ENCODE measurements around the gene ASPRV1. TPM values are rescaled to one million over a fixed set of nuclear protein-coding genes. Genes with fewer than 3 reads are reported as not detected.

The ASPRV1 gene
- total RNA-seq, 4 donors from 2014 or later = 1.6 to 4.1 (median 2.9) TPM

DNA sequence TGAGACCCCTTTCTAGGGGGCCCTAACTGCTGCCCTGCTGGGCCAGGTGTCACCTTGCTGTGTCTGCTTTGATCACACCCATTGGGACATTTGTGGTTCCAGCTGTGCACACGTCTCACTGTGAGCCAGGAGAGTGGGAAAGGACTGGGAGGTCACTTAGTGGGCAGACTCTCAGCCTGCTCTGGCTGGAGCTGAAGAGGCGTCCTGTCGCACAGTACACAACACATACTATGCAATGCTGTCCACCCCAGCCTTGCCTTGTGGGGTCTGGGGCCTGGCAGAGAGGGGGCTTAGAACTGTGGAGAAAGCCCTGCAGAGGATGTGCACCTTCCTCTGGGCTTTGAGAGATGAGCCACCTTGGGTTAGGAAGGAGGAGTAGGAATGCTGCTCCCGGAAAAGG lies 25.3 kb upstream of the ASPRV1 start:
- Histone ChIP-seq H3K4me1 (no peaks in the 10 kb centered on the region), H3K4me3 (no peak overlapping the region), H3K27ac (no peak overlapping the region), H3K36me3 (no peaks in the 10 kb centered on the region), H3K9me3 (no peaks in the 10 kb centered on the region), H3K27me3 (no peaks in the 10 kb centered on the region)
- no peak for DNase-seq
- TF ChIP-seq, protein P1, sequence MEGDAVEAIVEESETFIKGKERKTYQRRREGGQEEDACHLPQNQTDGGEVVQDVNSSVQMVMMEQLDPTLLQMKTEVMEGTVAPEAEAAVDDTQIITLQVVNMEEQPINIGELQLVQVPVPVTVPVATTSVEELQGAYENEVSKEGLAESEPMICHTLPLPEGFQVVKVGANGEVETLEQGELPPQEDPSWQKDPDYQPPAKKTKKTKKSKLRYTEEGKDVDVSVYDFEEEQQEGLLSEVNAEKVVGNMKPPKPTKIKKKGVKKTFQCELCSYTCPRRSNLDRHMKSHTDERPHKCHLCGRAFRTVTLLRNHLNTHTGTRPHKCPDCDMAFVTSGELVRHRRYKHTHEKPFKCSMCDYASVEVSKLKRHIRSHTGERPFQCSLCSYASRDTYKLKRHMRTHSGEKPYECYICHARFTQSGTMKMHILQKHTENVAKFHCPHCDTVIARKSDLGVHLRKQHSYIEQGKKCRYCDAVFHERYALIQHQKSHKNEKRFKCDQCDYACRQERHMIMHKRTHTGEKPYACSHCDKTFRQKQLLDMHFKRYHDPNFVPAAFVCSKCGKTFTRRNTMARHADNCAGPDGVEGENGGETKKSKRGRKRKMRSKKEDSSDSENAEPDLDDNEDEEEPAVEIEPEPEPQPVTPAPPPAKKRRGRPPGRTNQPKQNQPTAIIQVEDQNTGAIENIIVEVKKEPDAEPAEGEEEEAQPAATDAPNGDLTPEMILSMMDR (IDR thresholded peaks at IDR 0.05) = no peak
- TF ChIP-seq POLR2A (IDR thresholded peaks at IDR 0.05) = no peak

DNA sequence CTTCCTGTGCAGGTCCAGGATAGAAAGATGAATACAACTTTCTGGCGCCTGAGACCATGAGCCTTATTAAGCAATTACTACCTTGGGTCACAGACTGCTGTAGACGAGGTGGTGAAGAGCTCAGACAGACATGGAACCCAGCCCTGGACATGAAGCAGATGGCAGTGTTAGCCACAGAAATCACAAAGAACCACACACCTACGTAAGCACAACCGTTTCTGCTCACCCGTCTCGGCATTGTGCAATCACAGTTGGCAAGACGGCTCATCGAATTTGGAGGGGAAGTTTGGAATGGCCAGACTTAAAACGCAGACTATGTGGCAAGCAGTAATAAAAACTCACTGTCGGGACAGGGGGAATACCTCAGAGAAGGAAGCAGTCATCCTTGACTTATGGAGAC lies 24.3 kb upstream of the ASPRV1 start:
- DNase-seq = no peak
- Histone ChIP-seq H3K36me3 (no peaks in the 10 kb centered on the region), H3K9me3 (no peaks in the 10 kb centered on the region), H3K27ac (no peak overlapping the region), H3K4me1 (no peaks in the 10 kb centered on the region), H3K4me3 (no peak overlapping the region), H3K27me3 (no peaks in the 10 kb centered on the region)
- TF ChIP-seq, protein P1 (IDR thresholded peaks at IDR 0.05) = no peak
- no peak for TF ChIP-seq POLR2A (IDR thresholded peaks at IDR 0.05)

DNA sequence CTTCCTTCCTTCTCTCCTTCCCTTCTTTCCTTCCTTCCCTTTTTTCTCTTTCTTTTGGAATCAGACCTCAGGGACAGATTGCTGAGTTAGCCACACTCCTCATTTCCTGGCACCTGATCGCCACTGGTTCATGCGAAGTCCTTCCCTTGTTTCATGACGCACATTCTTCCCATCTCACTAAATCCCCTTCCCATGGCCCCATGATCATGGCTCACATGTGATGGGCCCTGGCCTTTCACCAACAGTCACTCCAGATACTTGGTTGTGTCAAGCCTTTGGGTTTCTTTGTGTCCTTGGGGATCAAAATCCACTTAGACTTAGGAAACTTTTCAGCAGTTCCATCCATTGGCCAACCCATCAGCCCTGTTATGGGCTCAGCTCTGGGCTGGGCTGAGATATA lies 23.8 kb upstream of the ASPRV1 start:
- Histone ChIP-seq H3K4me3 (no peak overlapping the region), H3K27ac (no peak overlapping the region)

DNA sequence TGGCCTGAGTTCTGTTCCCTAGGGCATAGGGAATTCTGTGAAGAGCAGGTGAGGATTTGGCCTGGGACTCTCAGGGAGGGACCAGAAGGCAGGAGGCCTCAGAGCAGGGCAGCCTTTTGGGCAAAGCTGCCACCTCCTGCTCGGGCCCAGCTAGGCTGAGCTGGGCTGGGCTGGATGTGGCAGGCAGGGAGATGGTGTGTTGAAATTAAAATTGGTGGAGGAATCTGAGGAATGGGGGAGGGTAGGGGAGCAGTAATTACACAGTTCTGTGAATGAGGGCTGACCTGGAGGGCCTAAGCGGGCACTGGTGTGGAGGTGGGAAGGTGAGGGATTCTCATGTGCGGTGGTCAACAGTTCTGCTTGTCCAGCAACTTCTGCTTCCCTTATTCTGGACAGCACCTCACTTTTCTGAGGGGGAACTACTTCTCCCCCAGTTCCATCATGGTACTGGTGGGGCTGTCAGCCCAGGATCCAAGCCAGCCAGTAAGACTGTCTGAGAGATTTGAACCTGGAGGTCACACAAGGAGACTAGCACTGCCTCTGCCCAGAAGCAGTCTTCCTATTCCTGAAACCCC lies 22.0 kb upstream of the ASPRV1 start:
- no peaks in the 10 kb centered on the region for H3K9me3 ChIP-seq
- TF ChIP-seq POLR2A (IDR thresholded peaks at IDR 0.05) = no peak
- TF ChIP-seq, protein P1 (IDR thresholded peaks at IDR 0.05) = no peak
- no peak for DNase-seq

More for the DNA sequence above, 23.8 kb upstream of the ASPRV1 start:
- H3K27me3 ChIP-seq = no peaks in the 10 kb centered on the region
- no peak for TF ChIP-seq POLR2A (IDR thresholded peaks at IDR 0.05)
- TF ChIP-seq, protein P1 (IDR thresholded peaks at IDR 0.05) = no peak
- H3K9me3 ChIP-seq = no peaks in the 10 kb centered on the region
- H3K4me1 ChIP-seq = no peaks in the 10 kb centered on the region
- DNase-seq = no peak
- no peaks in the 10 kb centered on the region for H3K36me3 ChIP-seq

DNA sequence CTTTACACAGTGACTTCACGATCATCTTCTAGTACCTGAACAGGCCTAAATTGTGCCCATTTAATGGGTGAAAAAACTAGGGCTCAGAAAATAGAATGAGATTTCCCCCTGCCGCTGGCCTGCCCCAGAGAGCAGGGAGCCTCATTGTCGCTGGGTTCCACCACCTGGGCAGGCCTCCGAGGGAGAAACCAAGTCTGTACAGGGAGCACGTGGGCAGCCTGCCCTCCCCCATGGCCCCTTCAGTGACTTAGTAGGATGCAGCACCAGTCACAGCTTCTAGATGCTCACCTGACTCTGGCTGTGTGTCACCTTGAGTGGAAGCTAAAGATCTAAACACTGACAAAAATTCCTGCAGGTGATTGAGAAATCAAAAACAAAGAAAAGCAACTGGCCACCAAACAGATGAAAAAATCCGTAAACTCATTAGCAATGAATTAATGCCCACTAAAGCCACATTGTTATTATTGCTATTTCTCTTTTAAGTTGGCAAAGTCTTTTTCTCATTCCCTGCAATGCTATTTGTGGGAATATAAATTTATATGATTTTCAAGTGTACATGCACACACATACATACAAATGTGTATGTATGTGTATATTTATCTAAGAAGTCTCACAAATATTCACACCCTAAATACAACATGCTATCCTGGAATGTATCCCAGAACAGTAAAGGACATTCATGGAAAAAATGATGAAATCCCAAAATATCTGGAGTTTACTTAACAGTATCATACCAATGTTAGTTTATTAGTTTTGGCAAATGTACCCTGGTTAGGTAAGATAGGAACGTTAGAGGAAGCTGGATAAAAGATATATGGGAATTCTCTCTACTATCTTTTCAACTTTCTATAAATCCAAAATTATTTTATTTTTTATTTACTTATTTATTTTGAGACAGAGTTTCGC lies 18.7 kb upstream of the ASPRV1 start:
- H3K4me1 ChIP-seq = no peaks in the 10 kb centered on the region
- H3K4me3 ChIP-seq = no peak overlapping the region
- H3K36me3 ChIP-seq = no peaks in the 10 kb centered on the region
- no peaks in the 10 kb centered on the region for H3K27me3 ChIP-seq
- no peaks in the 10 kb centered on the region for H3K9me3 ChIP-seq
- TF ChIP-seq POLR2A (IDR thresholded peaks at IDR 0.05) = no peak
- TF ChIP-seq, protein P1 (IDR thresholded peaks at IDR 0.05) = no peak
- H3K27ac ChIP-seq = no peak overlapping the region
- peak in 1 of 3 donors; percentile 24 for DNase-seq

More for the DNA sequence above, 22.0 kb upstream of the ASPRV1 start:
- no peaks in the 10 kb centered on the region for H3K4me1 ChIP-seq
- H3K27me3 ChIP-seq = no peaks in the 10 kb centered on the region
- H3K36me3 ChIP-seq = no peaks in the 10 kb centered on the region
- no peak overlapping the region for H3K27ac ChIP-seq
- no peak overlapping the region for H3K4me3 ChIP-seq
